HEK293 (cell line): ENCODE results near the gene C1orf52.

Experiments used
- BCL11A ChIP-seq: fragments of 450-650 bp; formaldehyde crosslinking; IDR thresholded peaks from 2 replicates; pipeline ENCODE4 v1.5.1; 2016; ENCODE audit warnings: low read depth, missing biosample characterization, missing genetic modification characterization
- GFI1B ChIP-seq: fragments of 450-650 bp; formaldehyde crosslinking; IDR thresholded peaks from 2 replicates; pipeline ENCODE4 v1.5.1; 2016; ENCODE audit warnings: missing biosample characterization, missing genetic modification characterization
- KLF16 ChIP-seq: fragments of 450-650 bp; formaldehyde crosslinking; IDR thresholded peaks from 2 replicates; pipeline ENCODE4 v1.5.1; 2017; ENCODE audit warnings: missing biosample characterization, missing genetic modification characterization
- MEIS1 ChIP-seq: sonication (generic); formaldehyde crosslinking; IDR thresholded peaks from 2 replicates; pipeline ENCODE4 v1.8.1; 2022; ENCODE audit warnings: missing genetic modification reagents, mild to moderate bottlenecking, borderline replicate concordance
- PRDM1 ChIP-seq: fragments of 450-650 bp; formaldehyde crosslinking; IDR thresholded peaks from 2 replicates; pipeline ENCODE4; 2016; ENCODE audit warnings: missing biosample characterization, missing genetic modification characterization
- TRIM28 ChIP-seq: IDR thresholded peaks from 2 replicates; pipeline ENCODE4 v1.6.1; 2011; ENCODE audit warnings: low read length, control low read depth, borderline replicate concordance
- ZBTB21 ChIP-seq: fragments of 450-650 bp; formaldehyde crosslinking; IDR thresholded peaks from 2 replicates; pipeline ENCODE4 v1.5.1; 2017; ENCODE audit warnings: missing biosample characterization, missing genetic modification characterization
- ZBTB48 ChIP-seq: fragments of 450-650 bp; formaldehyde crosslinking; IDR thresholded peaks from 2 replicates; pipeline ENCODE4 v1.5.1; 2016; ENCODE audit warnings: missing biosample characterization, missing genetic modification characterization
- ZEB2 ChIP-seq: fragments of 450-650 bp; formaldehyde crosslinking; IDR thresholded peaks from 2 replicates; pipeline ENCODE4 v1.5.1; 2016; ENCODE audit warnings: missing biosample characterization, missing genetic modification characterization
- ZFHX2 ChIP-seq: fragments of 450-650 bp; formaldehyde crosslinking; conservative IDR thresholded peaks from 2 replicates; pipeline ENCODE4 v1.5.1; 2016; ENCODE audit warnings: missing biosample characterization, missing genetic modification characterization
- ZFP41 ChIP-seq: fragments of 450-650 bp; formaldehyde crosslinking; IDR thresholded peaks from 2 replicates; pipeline ENCODE4 v1.5.1; 2016; ENCODE audit warnings: missing biosample characterization, missing genetic modification characterization, borderline replicate concordance
- ZFP69B ChIP-seq: fragments of 450-650 bp; formaldehyde crosslinking; IDR thresholded peaks from 2 replicates; pipeline ENCODE4 v1.5.1; 2016; ENCODE audit warnings: missing biosample characterization, missing genetic modification characterization
- ZNF121 ChIP-seq: fragments of 450-650 bp; formaldehyde crosslinking; IDR thresholded peaks from 2 replicates; pipeline ENCODE4 v1.5.1; 2016; ENCODE audit warnings: missing biosample characterization, missing genetic modification characterization
- ZNF292 ChIP-seq: fragments of 450-650 bp; formaldehyde crosslinking; IDR thresholded peaks from 2 replicates; pipeline ENCODE4 v1.5.1; 2016; ENCODE audit warnings: low read depth, missing biosample characterization, missing genetic modification characterization, borderline replicate concordance
- ZNF311 ChIP-seq: fragments of 450-650 bp; formaldehyde crosslinking; IDR thresholded peaks from 2 replicates; pipeline ENCODE4 v1.5.1; 2017; ENCODE audit warnings: missing biosample characterization, missing genetic modification characterization, borderline replicate concordance
- ZNF341 ChIP-seq: fragments of 450-650 bp; formaldehyde crosslinking; IDR thresholded peaks from 2 replicates; pipeline ENCODE4; 2016; ENCODE audit warnings: low read depth, missing biosample characterization, missing genetic modification characterization
- ZNF48 ChIP-seq: fragments of 450-650 bp; formaldehyde crosslinking; IDR thresholded peaks from 2 replicates; pipeline ENCODE4 v1.5.1; 2016; ENCODE audit warnings: missing biosample characterization, missing genetic modification characterization
- ZNF548 ChIP-seq: fragments of 450-650 bp; formaldehyde crosslinking; IDR thresholded peaks from 2 replicates; pipeline ENCODE4 v1.5.1; 2016; ENCODE audit warnings: missing biosample characterization, missing genetic modification characterization
- ZNF549 ChIP-seq: fragments of 450-650 bp; IDR thresholded peaks from 2 replicates; pipeline ENCODE4 v1.5.1; 2018; ENCODE audit warnings: missing biosample characterization, missing genetic modification characterization, mild to moderate bottlenecking, inconsistent platforms, moderate library complexity
- ZNF558 ChIP-seq: fragments of 450-650 bp; formaldehyde crosslinking; IDR thresholded peaks from 2 replicates; pipeline ENCODE4 v1.5.1; 2016; ENCODE audit warnings: missing biosample characterization, missing genetic modification characterization
- ZNF560 ChIP-seq: fragments of 450-650 bp; formaldehyde crosslinking; IDR thresholded peaks from 2 replicates; pipeline ENCODE4 v1.5.1; 2017; ENCODE audit warnings: missing biosample characterization, missing genetic modification characterization, borderline replicate concordance
- ZXDB ChIP-seq: fragments of 450-650 bp; formaldehyde crosslinking; IDR thresholded peaks from 2 replicates; pipeline ENCODE4 v1.5.1; 2016; ENCODE audit warnings: missing biosample characterization, missing genetic modification characterization
- TF ChIP-seq, protein P1 (sequence below): fragments of 450-650 bp; formaldehyde crosslinking; IDR thresholded peaks from 2 replicates; pipeline ENCODE4 v1.5.1; 2016; ENCODE audit warnings: missing biosample characterization, missing genetic modification characterization
- TF ChIP-seq, protein P2 (sequence below): fragments of 450-650 bp; formaldehyde crosslinking; IDR thresholded peaks from 2 replicates; pipeline ENCODE4 v1.5.1; 2016; ENCODE audit warnings: missing biosample characterization, missing genetic modification characterization
- TF ChIP-seq, protein P3 (sequence below): fragments of 450-650 bp; formaldehyde crosslinking; IDR thresholded peaks from 2 replicates; pipeline ENCODE4 v1.5.1; 2016; ENCODE audit warnings: missing biosample characterization, missing genetic modification characterization
- TF ChIP-seq, protein P4 (sequence below): fragments of 450-650 bp; formaldehyde crosslinking; IDR thresholded peaks from 2 replicates; pipeline ENCODE4 v1.5.1; 2016; ENCODE audit warnings: missing biosample characterization, missing genetic modification characterization, borderline replicate concordance
- TF ChIP-seq, protein P5 (sequence below): fragments of 450-650 bp; formaldehyde crosslinking; IDR thresholded peaks from 2 replicates; pipeline ENCODE4 v1.5.1; 2017; ENCODE audit warnings: missing biosample characterization, missing genetic modification characterization
- TF ChIP-seq, protein P6 (sequence below): fragments of 450-650 bp; formaldehyde crosslinking; IDR thresholded peaks from 2 replicates; pipeline ENCODE4 v1.5.1; 2016; ENCODE audit warnings: missing biosample characterization, missing genetic modification characterization

The C1orf52 gene

DNA sequence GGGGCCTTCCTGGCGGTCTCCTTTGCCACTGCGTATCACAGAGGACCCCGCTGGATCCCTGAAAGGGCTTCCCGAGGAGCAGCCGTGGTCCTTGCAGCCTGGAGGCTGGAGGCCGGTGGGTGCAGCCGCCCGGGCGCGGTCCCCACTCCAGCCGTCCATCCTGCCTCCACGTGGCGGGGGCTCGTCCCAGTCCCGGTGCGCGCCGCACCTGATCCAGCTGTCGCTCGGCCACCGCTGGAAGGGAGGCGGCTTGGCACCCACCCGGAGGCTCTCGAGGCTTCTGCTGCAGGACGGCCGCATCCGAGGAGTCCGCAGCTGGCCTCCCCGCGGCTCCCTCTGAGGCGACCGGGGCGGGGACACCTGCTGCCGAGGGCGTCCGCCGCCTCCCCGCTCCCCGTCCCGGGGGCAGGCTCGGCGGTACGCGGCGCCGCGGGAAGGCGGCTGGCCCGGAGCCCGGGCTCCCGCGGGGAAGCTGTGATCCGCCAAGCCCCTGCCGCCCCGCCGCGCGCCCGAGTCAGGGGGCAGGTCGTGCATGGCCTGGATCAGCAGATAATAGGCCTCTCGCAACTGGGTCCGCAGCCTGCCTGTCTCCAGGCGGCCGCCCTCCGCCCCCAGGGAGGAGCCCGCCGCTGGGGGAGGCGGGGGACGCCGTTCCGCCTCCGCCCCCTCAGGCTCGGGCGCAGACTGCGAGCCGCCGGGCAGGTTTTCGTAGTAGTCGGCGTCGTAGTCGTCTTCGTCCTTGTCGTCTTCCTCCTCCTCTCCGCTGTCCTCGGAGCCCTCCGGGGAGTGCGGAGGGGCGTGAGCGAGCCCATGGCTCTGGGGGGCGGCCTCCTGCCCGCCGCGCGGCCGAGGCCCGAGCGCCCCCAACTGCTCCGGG is 58.8 kb downstream of the C1orf52 start, which contains the start of gene SYDE2 (continued):
- TF ChIP-seq, protein P1, sequence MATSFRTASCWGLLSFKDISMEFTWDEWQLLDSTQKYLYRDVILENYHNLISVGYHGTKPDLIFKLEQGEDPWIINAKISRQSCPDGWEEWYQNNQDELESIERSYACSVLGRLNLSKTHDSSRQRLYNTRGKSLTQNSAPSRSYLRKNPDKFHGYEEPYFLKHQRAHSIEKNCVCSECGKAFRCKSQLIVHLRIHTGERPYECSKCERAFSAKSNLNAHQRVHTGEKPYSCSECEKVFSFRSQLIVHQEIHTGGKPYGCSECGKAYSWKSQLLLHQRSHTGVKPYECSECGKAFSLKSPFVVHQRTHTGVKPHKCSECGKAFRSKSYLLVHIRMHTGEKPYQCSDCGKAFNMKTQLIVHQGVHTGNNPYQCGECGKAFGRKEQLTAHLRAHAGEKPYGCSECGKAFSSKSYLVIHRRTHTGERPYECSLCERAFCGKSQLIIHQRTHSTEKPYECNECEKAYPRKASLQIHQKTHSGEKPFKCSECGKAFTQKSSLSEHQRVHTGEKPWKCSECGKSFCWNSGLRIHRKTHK (tag by site-specific recombination), result no peak
- no peak for TF ChIP-seq PRDM1
- no peak for TF ChIP-seq ZNF558 (tag by site-specific recombination)
- peak; percentile 38 for TF ChIP-seq ZXDB
- TF ChIP-seq, protein P2, sequence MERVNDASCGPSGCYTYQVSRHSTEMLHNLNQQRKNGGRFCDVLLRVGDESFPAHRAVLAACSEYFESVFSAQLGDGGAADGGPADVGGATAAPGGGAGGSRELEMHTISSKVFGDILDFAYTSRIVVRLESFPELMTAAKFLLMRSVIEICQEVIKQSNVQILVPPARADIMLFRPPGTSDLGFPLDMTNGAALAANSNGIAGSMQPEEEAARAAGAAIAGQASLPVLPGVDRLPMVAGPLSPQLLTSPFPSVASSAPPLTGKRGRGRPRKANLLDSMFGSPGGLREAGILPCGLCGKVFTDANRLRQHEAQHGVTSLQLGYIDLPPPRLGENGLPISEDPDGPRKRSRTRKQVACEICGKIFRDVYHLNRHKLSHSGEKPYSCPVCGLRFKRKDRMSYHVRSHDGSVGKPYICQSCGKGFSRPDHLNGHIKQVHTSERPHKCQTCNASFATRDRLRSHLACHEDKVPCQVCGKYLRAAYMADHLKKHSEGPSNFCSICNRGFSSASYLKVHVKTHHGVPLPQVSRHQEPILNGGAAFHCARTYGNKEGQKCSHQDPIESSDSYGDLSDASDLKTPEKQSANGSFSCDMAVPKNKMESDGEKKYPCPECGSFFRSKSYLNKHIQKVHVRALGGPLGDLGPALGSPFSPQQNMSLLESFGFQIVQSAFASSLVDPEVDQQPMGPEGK, result peak; percentile 80
- no peak for TF ChIP-seq ZNF121
- TF ChIP-seq, protein P3, sequence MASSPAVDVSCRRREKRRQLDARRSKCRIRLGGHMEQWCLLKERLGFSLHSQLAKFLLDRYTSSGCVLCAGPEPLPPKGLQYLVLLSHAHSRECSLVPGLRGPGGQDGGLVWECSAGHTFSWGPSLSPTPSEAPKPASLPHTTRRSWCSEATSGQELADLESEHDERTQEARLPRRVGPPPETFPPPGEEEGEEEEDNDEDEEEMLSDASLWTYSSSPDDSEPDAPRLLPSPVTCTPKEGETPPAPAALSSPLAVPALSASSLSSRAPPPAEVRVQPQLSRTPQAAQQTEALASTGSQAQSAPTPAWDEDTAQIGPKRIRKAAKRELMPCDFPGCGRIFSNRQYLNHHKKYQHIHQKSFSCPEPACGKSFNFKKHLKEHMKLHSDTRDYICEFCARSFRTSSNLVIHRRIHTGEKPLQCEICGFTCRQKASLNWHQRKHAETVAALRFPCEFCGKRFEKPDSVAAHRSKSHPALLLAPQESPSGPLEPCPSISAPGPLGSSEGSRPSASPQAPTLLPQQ (tag by site-specific recombination), result 0 out of 2 replicates have a peak, but pooled peaks have one; percentile 29
- TF ChIP-seq TRIM28, result no peak
- no peak for TF ChIP-seq ZNF548 (tag by site-specific recombination)
- TF ChIP-seq ZBTB21 (tag by site-specific recombination), result no peak
- TF ChIP-seq, protein P4, sequence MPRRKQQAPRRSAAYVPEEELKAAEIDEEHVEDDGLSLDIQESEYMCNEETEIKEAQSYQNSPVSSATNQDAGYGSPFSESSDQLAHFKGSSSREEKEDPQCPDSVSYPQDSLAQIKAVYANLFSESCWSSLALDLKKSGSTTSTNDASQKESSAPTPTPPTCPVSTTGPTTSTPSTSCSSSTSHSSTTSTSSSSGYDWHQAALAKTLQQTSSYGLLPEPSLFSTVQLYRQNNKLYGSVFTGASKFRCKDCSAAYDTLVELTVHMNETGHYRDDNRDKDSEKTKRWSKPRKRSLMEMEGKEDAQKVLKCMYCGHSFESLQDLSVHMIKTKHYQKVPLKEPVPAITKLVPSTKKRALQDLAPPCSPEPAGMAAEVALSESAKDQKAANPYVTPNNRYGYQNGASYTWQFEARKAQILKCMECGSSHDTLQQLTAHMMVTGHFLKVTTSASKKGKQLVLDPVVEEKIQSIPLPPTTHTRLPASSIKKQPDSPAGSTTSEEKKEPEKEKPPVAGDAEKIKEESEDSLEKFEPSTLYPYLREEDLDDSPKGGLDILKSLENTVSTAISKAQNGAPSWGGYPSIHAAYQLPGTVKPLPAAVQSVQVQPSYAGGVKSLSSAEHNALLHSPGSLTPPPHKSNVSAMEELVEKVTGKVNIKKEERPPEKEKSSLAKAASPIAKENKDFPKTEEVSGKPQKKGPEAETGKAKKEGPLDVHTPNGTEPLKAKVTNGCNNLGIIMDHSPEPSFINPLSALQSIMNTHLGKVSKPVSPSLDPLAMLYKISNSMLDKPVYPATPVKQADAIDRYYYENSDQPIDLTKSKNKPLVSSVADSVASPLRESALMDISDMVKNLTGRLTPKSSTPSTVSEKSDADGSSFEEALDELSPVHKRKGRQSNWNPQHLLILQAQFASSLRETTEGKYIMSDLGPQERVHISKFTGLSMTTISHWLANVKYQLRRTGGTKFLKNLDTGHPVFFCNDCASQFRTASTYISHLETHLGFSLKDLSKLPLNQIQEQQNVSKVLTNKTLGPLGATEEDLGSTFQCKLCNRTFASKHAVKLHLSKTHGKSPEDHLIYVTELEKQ (tag by site-specific recombination), result no peak
- TF ChIP-seq ZNF292 (tag by site-specific recombination), result no peak
- TF ChIP-seq ZEB2 (tag by site-specific recombination), result peak; percentile 82; the same call in 1 of the 2 replicates
- no peak for TF ChIP-seq GFI1B (tag by site-specific recombination)
- TF ChIP-seq BCL11A, result no peak
- TF ChIP-seq ZFP69B, result no peak
- peak; percentile 90 for TF ChIP-seq KLF16 (tag by site-specific recombination)
- no peak for TF ChIP-seq ZNF549 (tag by site-specific recombination)
- TF ChIP-seq MEIS1, result 0 out of 2 replicates have a peak, but pooled peaks have one; percentile 46
- TF ChIP-seq ZNF341 (tag by site-specific recombination), result peak; percentile 91
- no peak for TF ChIP-seq ZFP41 (tag by site-specific recombination)
- no peak for TF ChIP-seq ZNF560 (tag by site-specific recombination)
- peak; percentile 54; the same call in 1 of the 2 replicates for TF ChIP-seq ZBTB48 (tag by site-specific recombination)
- TF ChIP-seq ZNF48, result no peak
- TF ChIP-seq, protein P5, sequence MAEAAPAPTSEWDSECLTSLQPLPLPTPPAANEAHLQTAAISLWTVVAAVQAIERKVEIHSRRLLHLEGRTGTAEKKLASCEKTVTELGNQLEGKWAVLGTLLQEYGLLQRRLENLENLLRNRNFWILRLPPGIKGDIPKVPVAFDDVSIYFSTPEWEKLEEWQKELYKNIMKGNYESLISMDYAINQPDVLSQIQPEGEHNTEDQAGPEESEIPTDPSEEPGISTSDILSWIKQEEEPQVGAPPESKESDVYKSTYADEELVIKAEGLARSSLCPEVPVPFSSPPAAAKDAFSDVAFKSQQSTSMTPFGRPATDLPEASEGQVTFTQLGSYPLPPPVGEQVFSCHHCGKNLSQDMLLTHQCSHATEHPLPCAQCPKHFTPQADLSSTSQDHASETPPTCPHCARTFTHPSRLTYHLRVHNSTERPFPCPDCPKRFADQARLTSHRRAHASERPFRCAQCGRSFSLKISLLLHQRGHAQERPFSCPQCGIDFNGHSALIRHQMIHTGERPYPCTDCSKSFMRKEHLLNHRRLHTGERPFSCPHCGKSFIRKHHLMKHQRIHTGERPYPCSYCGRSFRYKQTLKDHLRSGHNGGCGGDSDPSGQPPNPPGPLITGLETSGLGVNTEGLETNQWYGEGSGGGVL (tag by site-specific recombination), result peak; percentile 82
- no peak for TF ChIP-seq ZNF311 (tag by site-specific recombination)
- TF ChIP-seq ZFHX2 (tag by site-specific recombination), result peak; percentile 95
- TF ChIP-seq, protein P6, sequence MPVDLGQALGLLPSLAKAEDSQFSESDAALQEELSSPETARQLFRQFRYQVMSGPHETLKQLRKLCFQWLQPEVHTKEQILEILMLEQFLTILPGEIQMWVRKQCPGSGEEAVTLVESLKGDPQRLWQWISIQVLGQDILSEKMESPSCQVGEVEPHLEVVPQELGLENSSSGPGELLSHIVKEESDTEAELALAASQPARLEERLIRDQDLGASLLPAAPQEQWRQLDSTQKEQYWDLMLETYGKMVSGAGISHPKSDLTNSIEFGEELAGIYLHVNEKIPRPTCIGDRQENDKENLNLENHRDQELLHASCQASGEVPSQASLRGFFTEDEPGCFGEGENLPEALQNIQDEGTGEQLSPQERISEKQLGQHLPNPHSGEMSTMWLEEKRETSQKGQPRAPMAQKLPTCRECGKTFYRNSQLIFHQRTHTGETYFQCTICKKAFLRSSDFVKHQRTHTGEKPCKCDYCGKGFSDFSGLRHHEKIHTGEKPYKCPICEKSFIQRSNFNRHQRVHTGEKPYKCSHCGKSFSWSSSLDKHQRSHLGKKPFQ, result no peak
